Nephron progenitor cell (in vitro differentiated cells): ENCODE results near the gene VPS8.

Source experiments
- DNase-seq: peaks from one replicate; pipeline ENCODE4 v3.0.0; 2021
- H3K27ac Mint-ChIP-seq: 2 replicates; pipeline ENCODE4 v1.8.0; 2021; ENCODE audit warnings: mild to moderate bottlenecking, moderate library complexity, mixed read lengths
- H3K27me3 Mint-ChIP-seq: 2 replicates; pipeline ENCODE4 v1.8.0; 2021; ENCODE audit warnings: mild to moderate bottlenecking, low read depth, mixed read lengths; ENCODE audit not compliant: poor library complexity
- H3K36me3 Mint-ChIP-seq: 2 replicates; pipeline ENCODE4 v1.8.0; 2021; ENCODE audit warnings: low read depth, mixed read lengths
- H3K4me1 Mint-ChIP-seq: 2 replicates; pipeline ENCODE4 v1.8.0; 2021; ENCODE audit warnings: mixed read lengths
- H3K4me3 Mint-ChIP-seq: 2 replicates; pipeline ENCODE4 v1.8.0; 2021; ENCODE audit warnings: mild to moderate bottlenecking, moderate library complexity, mixed read lengths
- H3K9me3 Mint-ChIP-seq: 2 replicates; pipeline ENCODE4 v1.8.0; 2021; ENCODE audit warnings: mild to moderate bottlenecking, moderate library complexity, mixed read lengths
- TF ChIP-seq, protein P1 (sequence below): fragments of 200-600 bp; sonication (generic); IDR thresholded peaks from 2 replicates; pipeline ENCODE4 v1.5.0; 2021; ENCODE audit warnings: antibody characterized with exemption

VPS8 gene

DNA sequence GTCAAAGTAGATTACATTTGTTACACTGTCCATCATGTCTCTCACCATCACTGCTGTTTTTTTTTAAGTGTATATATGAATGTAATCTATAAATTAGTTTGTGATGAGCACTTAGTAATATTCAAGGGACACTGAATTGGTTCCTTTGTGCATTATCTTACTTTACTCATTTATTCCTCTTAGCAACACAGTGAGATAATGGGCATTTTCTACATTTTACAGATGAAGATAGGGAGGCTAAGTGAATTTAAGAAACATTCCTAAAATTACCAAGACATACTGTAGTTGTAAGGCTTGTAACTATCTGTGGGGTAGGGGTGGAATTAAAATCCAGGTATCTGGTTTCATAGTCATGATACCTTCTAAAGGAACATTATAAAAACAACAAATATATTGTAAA lies 33.9 kb downstream of the VPS8 start:
- H3K36me3 Mint-ChIP-seq = peaks cover 20% of the 10 kb centered on the region

DNA sequence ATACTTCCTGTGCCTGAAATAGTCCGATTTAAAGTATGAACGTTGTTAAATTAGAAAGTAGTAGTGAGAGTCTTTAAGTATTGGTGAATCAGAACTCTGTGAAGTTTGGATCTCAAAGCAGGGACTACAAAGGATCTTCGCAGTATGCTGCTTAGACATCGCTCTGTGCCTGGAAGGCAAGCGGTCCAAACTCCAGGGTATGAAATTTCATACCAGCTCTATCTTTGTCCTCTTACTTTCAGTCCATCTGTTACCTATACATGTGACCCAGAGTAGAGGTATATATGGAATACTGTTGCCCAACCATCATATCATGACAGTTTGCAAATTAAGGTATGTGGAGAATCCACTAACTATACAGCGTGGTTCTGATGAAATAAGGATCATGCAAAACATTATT lies 34.5 kb downstream of the VPS8 start:
- peaks cover 22% of the 10 kb centered on the region for H3K36me3 Mint-ChIP-seq

More for the DNA sequence above, 33.9 kb downstream of the VPS8 start:
- Mint-ChIP-seq H3K4me3 (no peak overlapping the region), H3K27me3 (no peaks in the 10 kb centered on the region), H3K9me3 (no peaks in the 10 kb centered on the region), H3K27ac (no peak overlapping the region), H3K4me1 (no peaks in the 10 kb centered on the region)
- TF ChIP-seq, protein P1, sequence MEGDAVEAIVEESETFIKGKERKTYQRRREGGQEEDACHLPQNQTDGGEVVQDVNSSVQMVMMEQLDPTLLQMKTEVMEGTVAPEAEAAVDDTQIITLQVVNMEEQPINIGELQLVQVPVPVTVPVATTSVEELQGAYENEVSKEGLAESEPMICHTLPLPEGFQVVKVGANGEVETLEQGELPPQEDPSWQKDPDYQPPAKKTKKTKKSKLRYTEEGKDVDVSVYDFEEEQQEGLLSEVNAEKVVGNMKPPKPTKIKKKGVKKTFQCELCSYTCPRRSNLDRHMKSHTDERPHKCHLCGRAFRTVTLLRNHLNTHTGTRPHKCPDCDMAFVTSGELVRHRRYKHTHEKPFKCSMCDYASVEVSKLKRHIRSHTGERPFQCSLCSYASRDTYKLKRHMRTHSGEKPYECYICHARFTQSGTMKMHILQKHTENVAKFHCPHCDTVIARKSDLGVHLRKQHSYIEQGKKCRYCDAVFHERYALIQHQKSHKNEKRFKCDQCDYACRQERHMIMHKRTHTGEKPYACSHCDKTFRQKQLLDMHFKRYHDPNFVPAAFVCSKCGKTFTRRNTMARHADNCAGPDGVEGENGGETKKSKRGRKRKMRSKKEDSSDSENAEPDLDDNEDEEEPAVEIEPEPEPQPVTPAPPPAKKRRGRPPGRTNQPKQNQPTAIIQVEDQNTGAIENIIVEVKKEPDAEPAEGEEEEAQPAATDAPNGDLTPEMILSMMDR = no peak
- no peak for DNase-seq

DNA sequence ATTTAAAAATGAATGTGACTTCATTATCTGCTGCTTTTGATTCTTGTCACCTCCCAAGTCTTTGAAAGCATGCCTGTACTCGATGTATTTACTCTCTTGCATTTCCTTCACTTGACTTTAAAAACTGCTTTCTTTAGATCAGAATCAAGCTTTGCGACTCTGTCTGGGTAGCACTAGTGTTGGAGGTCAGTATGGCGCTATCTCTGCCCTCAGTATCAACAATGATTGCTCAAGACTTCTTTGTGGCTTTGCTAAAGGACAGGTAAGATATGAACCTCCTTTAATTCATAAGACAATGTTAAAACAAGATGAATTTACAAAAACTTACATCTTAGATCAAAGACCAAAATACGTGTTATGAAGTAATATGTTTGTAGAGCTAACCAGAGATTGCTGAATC lies 37.0 kb downstream of the VPS8 start:
- no peaks in the 10 kb centered on the region for H3K27me3 Mint-ChIP-seq
- H3K4me1 Mint-ChIP-seq = no peaks in the 10 kb centered on the region
- H3K36me3 Mint-ChIP-seq = peaks cover 34% of the 10 kb centered on the region
- TF ChIP-seq, protein P1 = no peak
- H3K27ac Mint-ChIP-seq = no peak overlapping the region
- no peak for DNase-seq
- H3K4me3 Mint-ChIP-seq = no peak overlapping the region
- no peaks in the 10 kb centered on the region for H3K9me3 Mint-ChIP-seq

More for the DNA sequence above, 34.5 kb downstream of the VPS8 start:
- H3K9me3 Mint-ChIP-seq = no peaks in the 10 kb centered on the region
- H3K4me1 Mint-ChIP-seq = no peaks in the 10 kb centered on the region
- no peak overlapping the region for H3K4me3 Mint-ChIP-seq
- TF ChIP-seq, protein P1 = no peak
- H3K27me3 Mint-ChIP-seq = no peaks in the 10 kb centered on the region
- no peak for DNase-seq
- H3K27ac Mint-ChIP-seq = no peak overlapping the region

DNA sequence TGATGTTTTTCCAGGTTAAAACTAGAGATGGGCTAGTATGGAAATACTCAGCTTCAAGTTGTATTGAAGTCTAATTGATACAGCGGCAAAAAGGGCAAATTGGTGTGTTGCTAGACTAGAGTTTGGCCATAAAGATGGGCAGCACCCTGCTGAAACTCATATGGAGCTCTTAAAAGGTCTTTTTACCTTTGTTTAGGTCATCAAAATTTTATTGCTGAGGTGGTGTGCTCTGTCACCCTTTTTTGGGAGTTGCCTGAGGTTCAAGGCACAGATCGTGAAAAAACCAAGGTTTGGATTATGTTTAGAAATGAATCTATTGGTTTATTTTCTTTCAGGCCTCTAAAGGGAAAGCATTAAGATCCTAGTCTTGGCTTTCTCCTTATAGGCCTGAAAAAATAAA lies 38.2 kb downstream of the VPS8 start:
- Mint-ChIP-seq H3K9me3 (no peaks in the 10 kb centered on the region), H3K27ac (no peak overlapping the region), H3K4me3 (no peak overlapping the region), H3K4me1 (no peaks in the 10 kb centered on the region), H3K36me3 (peaks cover 43% of the 10 kb centered on the region), H3K27me3 (no peaks in the 10 kb centered on the region)
- no peak for DNase-seq
- TF ChIP-seq, protein P1 = no peak

DNA sequence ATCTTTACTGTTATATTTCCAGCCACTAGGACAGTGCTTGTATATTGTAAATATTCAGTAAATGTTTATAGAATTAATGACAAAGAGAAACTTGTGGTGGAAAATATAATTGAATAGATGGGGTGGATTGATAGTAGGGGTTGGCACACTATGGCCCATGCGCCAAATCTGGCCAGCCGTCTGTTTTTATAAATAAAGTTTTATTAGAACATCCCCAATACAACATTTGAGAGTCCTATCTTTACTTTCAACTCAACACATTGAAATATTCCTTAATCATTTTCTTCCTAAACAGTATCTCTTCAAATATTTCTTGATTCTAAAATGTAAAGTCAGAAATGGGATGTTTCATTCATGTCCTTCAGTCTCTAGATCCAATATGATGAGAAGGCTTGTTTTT lies 45.1 kb downstream of the VPS8 start:
- Mint-ChIP-seq H3K9me3 (no peaks in the 10 kb centered on the region), H3K36me3 (peaks cover 70% of the 10 kb centered on the region), H3K4me3 (no peak overlapping the region), H3K27ac (no peak overlapping the region), H3K4me1 (no peaks in the 10 kb centered on the region), H3K27me3 (no peaks in the 10 kb centered on the region)
- TF ChIP-seq, protein P1 = no peak
- no peak for DNase-seq

DNA sequence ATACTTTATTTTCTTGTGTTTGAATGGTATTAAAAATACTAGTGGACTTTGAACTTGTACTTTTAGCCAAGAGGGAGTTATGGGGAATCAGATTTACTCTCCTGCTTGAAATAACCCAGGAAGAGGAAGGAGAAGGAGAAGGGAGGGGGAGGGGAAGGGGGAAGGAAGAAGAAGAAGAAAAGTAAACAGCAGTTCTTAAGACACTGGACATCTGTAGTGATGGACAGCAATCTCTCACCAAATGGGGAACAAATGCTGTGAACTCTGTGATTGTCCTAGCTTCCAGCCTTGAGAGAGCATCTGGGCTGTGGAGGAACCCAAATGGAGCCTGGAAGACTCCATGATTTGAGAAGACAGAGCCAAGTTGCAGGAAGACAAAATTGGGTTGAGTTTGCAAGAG lies 52.0 kb downstream of the VPS8 start:
- Mint-ChIP-seq H3K4me3 (no peak overlapping the region), H3K4me1 (no peaks in the 10 kb centered on the region), H3K27ac (no peak overlapping the region), H3K36me3 (peaks cover 62% of the 10 kb centered on the region), H3K27me3 (no peaks in the 10 kb centered on the region), H3K9me3 (no peaks in the 10 kb centered on the region)
- DNase-seq = no peak
- TF ChIP-seq, protein P1 = no peak
